Mammary epithelial cell (primary cell): Measurements from ENCODE around the gene AUTS2.

Source experiments
- EZH2 ChIP-seq: IDR thresholded peaks from 2 replicates; pipeline ENCODE4 v1.6.1; 2012; ENCODE audit warnings: low read length, inconsistent platforms, borderline replicate concordance
- TF ChIP-seq, protein P1 (sequence below), 2 donors: IDR thresholded peaks in 1 of 2; conservative IDR thresholded peaks in 1 of 2; 2 replicates each; pipeline ENCODE4 v1.5.1; 2011 to 2012; ENCODE audit warnings: inconsistent platforms in 2 of 2, low read length in 2 of 2, mild to moderate bottlenecking in 2 of 2, control low read depth in 1 of 2, low read depth in 1 of 2; ENCODE audit not compliant: insufficient read depth in 1 of 2; ENCODE audit errors: extremely low read depth in 1 of 2

DNA sequence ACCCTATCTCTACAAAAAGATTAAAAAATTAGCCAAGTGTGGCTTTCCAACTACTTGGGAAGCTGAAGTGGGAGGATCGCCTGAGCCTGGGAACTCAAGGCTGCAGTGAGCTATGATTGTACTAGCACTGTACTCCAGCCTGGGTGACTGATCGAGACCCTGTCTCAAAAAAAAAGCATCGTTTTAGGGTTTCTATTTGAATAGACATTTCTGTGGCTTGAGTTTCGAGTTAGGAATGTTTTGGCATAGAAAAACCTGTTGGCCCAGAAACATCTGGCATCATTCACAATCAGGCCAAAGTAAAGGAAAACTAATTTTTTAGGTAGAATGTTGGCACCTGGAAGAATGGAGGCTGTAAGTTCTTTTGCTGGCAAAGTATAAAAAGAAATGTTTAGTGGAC, 72.4 kb downstream of the AUTS2 start:
- TF ChIP-seq, protein P1, sequence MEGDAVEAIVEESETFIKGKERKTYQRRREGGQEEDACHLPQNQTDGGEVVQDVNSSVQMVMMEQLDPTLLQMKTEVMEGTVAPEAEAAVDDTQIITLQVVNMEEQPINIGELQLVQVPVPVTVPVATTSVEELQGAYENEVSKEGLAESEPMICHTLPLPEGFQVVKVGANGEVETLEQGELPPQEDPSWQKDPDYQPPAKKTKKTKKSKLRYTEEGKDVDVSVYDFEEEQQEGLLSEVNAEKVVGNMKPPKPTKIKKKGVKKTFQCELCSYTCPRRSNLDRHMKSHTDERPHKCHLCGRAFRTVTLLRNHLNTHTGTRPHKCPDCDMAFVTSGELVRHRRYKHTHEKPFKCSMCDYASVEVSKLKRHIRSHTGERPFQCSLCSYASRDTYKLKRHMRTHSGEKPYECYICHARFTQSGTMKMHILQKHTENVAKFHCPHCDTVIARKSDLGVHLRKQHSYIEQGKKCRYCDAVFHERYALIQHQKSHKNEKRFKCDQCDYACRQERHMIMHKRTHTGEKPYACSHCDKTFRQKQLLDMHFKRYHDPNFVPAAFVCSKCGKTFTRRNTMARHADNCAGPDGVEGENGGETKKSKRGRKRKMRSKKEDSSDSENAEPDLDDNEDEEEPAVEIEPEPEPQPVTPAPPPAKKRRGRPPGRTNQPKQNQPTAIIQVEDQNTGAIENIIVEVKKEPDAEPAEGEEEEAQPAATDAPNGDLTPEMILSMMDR (conservative IDR thresholded peaks at IDR 0.05 in 1 of 2, IDR thresholded peaks at IDR 0.05 in 1 of 2; ENCODE audit: extremely low read depth in 1 of 2, insufficient read depth in 1 of 2, low read depth in 1 of 2, low read length in 2 of 2), result no peak
- TF ChIP-seq EZH2, result no peak
